ENCODE data around the gene PRKCA. TPM values are rescaled to one million over a fixed set of nuclear protein-coding genes. Genes with fewer than 3 reads are reported as not detected.

The PRKCA gene
- total RNA-seq, 1 donor from 2014 or later: 29.0 TPM

- H3K4me1 ChIP-seq: peaks cover 22% of the 10 kb centered on the region
- DNase-seq: no peak
- H3K27me3 ChIP-seq (ENCODE audit: low read depth): no peaks in the 10 kb centered on the region
- intact Hi-C loops (cut with DNase I): no loop called here
- no peak for TF ChIP-seq CTCF (IDR thresholded peaks at IDR 0.05)
- peak in 1 of 2 donors; percentile 36 for ATAC-seq
- H3K4me3 ChIP-seq: no peak overlapping the region
- no peaks in the 10 kb centered on the region for H3K9me3 ChIP-seq
- H3K36me3 ChIP-seq: no peaks in the 10 kb centered on the region
- H3K27ac ChIP-seq: no peak overlapping the region
These were observed 244.9 kb downstream of the PRKCA start for GRCh38 chr17:66547151-66547865.

- no peak for DNase-seq
- ATAC-seq: peak in 1 of 2 donors; percentile 21
- peaks cover 14% of the 10 kb centered on the region for H3K4me1 ChIP-seq
- no peak overlapping the region for H3K4me3 ChIP-seq
- H3K36me3 ChIP-seq: no peaks in the 10 kb centered on the region
- intact Hi-C loops (cut with DNase I): no loop called here
- no peaks in the 10 kb centered on the region for H3K27me3 ChIP-seq (ENCODE audit: low read depth)
- no peak for TF ChIP-seq CTCF (IDR thresholded peaks at IDR 0.05)
- H3K9me3 ChIP-seq: no peaks in the 10 kb centered on the region
- H3K27ac ChIP-seq: no peak overlapping the region
These were observed 245.7 kb downstream of the PRKCA start for GRCh38 chr17:66548158-66548557.

GRCh38 chr17:66548659-66549310 lies 246.4 kb downstream of the PRKCA start:
- no peak for TF ChIP-seq CTCF (IDR thresholded peaks at IDR 0.05)
- no peaks in the 10 kb centered on the region for H3K36me3 ChIP-seq

GRCh38 chr17:66549311-66549704 lies 246.9 kb downstream of the PRKCA start:
- no peaks in the 10 kb centered on the region for H3K27me3 ChIP-seq (ENCODE audit: low read depth)
- ATAC-seq (no peak), DNase-seq (no peak)
- intact Hi-C loops (cut with DNase I): no loop called here
- no peak overlapping the region for H3K27ac ChIP-seq
- peaks cover 12% of the 10 kb centered on the region for H3K4me1 ChIP-seq
- no peak for TF ChIP-seq CTCF (IDR thresholded peaks at IDR 0.05)
- H3K4me3 ChIP-seq: no peak overlapping the region
- no peaks in the 10 kb centered on the region for H3K36me3 ChIP-seq
- no peaks in the 10 kb centered on the region for H3K9me3 ChIP-seq

More at GRCh38 chr17:66548659-66549310, 246.4 kb downstream of the PRKCA start:
- DNase-seq (no peak), ATAC-seq (no peak)
- H3K9me3 ChIP-seq: no peaks in the 10 kb centered on the region
- H3K4me1 ChIP-seq: peaks cover 12% of the 10 kb centered on the region
- no peak overlapping the region for H3K27ac ChIP-seq
- H3K27me3 ChIP-seq (ENCODE audit: low read depth): no peaks in the 10 kb centered on the region
- no peak overlapping the region for H3K4me3 ChIP-seq
- intact Hi-C loops (cut with DNase I): no loop called here

- DNase-seq: no peak
- Histone ChIP-seq H3K4me1 (peaks cover 12% of the 10 kb centered on the region), H3K4me3 (no peak overlapping the region), H3K27me3 (ENCODE audit: low read depth) (no peaks in the 10 kb centered on the region), H3K27ac (no peak overlapping the region), H3K9me3 (no peaks in the 10 kb centered on the region), H3K36me3 (no peaks in the 10 kb centered on the region)
- no peak for ATAC-seq
- TF ChIP-seq CTCF (IDR thresholded peaks at IDR 0.05): no peak
- intact Hi-C loops (cut with DNase I): no loop called here
These were observed 247.4 kb downstream of the PRKCA start for GRCh38 chr17:66549731-66550207.
